GM12864 (cell line): ENCODE data around the gene CYLD.

Experiments used
- DNase-seq: peaks from one replicate; pipeline ENCODE4 v3.0.0-alpha.2; 2011; ENCODE audit warnings: low read depth
- H3K4me3 ChIP-seq: 2 replicates; pipeline ENCODE4 v1.5.1; 2011; ENCODE audit warnings: mild to moderate bottlenecking, low read depth, low read length, control low read depth
- TF ChIP-seq, protein P1 (sequence below): IDR thresholded peaks from 2 replicates; pipeline ENCODE4 v1.5.1; 2011; ENCODE audit warnings: low read depth, mild to moderate bottlenecking, moderate library complexity, low read length, control low read depth, inconsistent platforms; ENCODE audit errors: missing control alignments

Gene CYLD

DNA sequence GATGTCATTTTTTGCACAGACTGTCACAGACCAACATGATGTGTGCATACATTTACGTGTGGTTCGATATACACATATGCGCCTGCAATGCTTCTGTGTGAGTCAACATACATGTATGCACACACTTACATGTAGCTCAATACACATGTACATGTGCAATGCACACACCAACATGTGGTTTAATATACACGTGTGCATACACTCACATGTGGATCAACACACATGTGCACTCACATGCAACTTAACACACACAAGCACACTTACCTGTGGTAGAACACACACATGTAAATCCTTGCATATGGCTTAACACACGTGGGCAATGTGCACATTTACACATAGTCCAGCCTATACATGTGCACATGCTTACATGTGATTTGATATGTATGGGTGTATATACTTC is 97.5 kb downstream of the CYLD start:
- no peak overlapping the region for H3K4me3 ChIP-seq
- no peak for DNase-seq
- TF ChIP-seq, protein P1, sequence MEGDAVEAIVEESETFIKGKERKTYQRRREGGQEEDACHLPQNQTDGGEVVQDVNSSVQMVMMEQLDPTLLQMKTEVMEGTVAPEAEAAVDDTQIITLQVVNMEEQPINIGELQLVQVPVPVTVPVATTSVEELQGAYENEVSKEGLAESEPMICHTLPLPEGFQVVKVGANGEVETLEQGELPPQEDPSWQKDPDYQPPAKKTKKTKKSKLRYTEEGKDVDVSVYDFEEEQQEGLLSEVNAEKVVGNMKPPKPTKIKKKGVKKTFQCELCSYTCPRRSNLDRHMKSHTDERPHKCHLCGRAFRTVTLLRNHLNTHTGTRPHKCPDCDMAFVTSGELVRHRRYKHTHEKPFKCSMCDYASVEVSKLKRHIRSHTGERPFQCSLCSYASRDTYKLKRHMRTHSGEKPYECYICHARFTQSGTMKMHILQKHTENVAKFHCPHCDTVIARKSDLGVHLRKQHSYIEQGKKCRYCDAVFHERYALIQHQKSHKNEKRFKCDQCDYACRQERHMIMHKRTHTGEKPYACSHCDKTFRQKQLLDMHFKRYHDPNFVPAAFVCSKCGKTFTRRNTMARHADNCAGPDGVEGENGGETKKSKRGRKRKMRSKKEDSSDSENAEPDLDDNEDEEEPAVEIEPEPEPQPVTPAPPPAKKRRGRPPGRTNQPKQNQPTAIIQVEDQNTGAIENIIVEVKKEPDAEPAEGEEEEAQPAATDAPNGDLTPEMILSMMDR, result no peak

DNA sequence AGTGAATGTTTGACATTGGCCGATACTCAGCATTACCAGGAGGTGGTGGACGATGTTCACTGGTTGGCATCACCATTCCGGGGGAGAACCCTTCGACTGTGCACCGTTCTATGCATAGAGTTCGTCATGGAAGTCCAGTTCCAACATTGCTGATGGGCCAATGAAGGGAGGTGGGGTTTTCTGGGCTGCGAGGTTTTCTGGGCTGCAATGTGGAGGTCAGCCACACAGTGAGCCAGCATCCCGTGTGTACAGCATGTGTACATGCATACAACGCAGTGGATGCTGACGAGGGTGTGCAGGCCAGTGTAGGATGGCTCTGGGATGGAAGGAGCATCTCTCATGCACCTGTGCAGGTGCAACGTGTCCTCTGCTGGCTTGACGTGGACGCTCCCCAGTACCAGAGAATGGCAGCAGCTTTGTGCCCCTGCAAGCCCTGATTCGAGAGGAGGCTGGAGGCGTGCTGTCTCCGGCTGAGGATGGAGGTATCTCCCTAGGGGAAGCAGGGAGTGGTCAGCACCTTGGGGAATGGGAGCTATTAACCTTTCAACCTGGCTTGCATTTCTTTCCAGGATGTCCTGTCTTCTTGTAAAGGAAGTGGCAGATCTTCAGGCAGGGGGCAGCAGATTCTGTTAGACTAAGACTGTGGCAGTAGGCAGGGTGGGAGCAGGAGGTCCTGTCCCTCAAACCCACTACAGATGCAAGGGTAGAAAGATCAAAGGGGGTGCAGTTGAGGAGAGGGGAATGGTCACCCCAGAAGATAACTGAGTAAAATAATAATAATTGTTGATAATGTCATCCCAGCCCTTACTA is 98.2 kb downstream of the CYLD start:
- DNase-seq, result no peak
- H3K4me3 ChIP-seq, result no peak overlapping the region
- TF ChIP-seq, protein P1, result no peak

DNA sequence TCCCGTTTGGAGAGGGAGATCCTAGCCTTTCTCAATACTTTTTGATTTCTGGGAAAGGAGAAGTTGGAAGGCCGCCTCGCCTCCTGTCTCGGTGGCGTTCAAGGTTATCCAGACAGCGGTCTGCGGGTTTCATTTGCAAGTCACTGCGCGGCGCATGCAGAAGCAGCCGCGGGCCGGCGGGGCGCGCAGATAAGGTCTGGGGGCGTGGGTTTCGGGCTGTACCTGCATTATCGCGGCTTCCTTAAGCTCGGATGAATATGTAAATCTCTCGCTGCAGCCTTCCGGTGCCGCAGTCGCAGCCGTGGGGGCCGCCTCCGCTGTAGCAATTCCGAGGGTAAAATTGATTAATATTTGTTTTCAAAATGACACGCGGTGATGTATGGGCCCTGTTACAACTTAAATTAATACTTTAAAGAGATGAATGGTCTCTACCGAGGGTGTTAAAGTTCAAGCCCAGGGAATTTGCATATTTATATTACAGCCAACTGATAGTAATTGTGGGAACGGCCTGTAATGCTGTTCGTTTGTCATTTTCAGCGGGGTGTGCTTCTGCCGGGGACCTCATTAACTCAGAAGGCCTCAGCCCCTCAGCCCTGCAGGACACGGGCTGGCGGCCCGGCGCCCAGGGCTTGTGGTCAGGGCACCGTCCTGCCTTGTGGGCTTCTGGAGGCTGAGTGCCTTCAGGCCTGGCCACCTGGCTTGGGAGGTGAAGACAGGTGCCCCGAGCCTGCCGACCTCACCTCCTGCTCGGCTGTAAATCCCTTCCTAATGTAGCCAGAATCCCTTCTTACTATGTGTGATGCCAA is 99.4 kb downstream of the CYLD start:
- TF ChIP-seq, protein P1, result no peak
- H3K4me3 ChIP-seq, result no peak overlapping the region; the same call in 1 of the 2 replicates
- no peak for DNase-seq

DNA sequence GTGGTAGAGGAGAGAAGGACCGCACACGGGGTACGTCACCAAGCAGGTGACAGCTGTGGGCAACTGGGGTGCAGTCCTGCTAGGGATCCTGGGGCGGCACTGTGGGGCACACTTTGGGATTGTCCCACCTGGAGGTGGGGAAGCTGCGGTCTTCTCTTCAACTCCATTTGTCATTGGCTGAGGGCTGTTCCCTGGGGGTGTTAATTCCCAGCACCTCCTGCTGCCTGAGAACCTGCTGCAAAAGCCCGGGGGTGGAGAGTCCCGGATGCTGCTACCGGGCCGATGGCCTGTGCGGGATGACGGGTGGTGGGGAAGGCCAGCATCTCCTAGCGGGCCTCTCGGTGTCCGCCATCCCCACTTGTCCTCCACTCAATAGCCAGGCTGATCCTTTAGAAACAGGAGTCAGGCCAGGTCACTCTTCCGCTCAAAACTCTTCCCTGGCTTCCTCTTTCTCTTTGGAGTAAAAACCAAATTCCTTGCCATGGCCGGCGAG is 100.2 kb downstream of the CYLD start:
- DNase-seq, result no peak
- TF ChIP-seq, protein P1, result no peak
- no peak overlapping the region for H3K4me3 ChIP-seq

DNA sequence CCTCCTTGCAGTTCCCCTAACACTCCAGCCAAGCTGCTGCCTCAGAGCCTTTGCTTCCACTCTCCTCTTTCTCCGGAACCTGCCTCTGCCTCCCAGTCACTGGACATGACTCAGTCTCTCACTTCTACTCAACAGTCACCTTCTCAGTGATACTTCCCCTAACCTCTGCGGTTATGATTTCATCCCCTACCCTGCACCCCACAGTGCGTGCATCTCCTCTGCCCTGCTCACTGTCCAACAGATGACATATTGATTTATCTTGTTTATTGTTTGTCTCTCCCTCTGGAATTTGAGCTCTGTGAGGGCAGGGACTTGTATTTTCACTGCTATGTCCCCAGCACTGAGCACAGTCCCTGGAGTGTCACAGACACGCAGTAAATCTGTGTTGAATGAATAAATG is 100.7 kb downstream of the CYLD start:
- no peak for DNase-seq

DNA sequence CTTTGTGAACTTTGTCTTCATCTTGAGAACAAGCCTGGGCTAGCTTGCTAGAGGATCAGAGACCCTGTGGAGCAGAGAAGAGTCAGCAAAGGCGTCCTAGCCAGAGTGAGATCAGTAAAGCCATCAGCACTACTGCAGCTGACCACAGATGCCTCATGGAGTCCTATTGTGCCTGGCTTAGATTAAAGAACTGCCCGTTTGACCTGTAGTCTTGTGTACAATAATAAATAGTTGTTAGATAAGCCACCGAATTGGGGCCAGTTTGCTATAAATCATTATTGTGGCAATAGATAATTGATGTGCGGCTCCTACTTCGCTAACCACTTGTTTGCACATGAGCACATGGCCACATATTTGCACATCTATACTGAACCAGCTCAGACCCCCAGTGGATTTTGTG is 103.0 kb downstream of the CYLD start:
- TF ChIP-seq, protein P1, result no peak
- no peak overlapping the region for H3K4me3 ChIP-seq
- no peak for DNase-seq

More for the DNA sequence above, 100.7 kb downstream of the CYLD start:
- no peak overlapping the region for H3K4me3 ChIP-seq
- TF ChIP-seq, protein P1, result no peak
